OCI-LY3 (cell line): Measurements from ENCODE around the gene CENPU.

Experiments used
- EZH2phosphoT487 ChIP-seq: fragments of 200-600 bp; shearing (Covaris generic); IDR thresholded peaks from 2 replicates; pipeline ENCODE4 v1.6.1; 2018; ENCODE audit warnings: antibody characterized with exemption, mixed run types, low read depth
- TF ChIP-seq, protein P1 (sequence below): fragments of 200-600, 300-600 bp; sonication (generic); IDR thresholded peaks from 2 replicates; pipeline ENCODE4 v1.5.1; 2014; ENCODE audit warnings: antibody characterized with exemption, low read length, low read depth

DNA sequence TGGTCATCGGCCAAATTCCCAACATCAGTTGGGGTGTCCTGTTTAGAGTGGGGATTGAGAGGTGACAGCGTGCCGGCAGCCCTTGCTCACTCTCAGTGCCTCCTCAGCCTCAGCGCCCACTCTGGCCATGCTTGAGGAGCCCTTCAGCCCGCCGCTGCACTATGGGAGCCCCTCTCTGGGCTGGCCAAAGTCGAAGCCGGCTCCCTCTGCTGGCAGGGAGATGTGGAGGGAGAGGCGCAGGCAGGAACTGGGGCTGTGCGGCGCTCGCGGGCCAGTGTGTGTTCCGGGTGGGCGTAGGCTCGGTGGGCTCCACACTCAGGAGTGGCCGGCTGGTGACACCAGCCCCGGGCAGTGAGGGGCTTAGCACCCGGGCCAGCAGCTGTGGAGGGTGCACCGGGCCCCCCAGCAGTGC lies 7.1 kb upstream of the CENPU start:
- no peak for TF ChIP-seq EZH2phosphoT487
- TF ChIP-seq, protein P1, sequence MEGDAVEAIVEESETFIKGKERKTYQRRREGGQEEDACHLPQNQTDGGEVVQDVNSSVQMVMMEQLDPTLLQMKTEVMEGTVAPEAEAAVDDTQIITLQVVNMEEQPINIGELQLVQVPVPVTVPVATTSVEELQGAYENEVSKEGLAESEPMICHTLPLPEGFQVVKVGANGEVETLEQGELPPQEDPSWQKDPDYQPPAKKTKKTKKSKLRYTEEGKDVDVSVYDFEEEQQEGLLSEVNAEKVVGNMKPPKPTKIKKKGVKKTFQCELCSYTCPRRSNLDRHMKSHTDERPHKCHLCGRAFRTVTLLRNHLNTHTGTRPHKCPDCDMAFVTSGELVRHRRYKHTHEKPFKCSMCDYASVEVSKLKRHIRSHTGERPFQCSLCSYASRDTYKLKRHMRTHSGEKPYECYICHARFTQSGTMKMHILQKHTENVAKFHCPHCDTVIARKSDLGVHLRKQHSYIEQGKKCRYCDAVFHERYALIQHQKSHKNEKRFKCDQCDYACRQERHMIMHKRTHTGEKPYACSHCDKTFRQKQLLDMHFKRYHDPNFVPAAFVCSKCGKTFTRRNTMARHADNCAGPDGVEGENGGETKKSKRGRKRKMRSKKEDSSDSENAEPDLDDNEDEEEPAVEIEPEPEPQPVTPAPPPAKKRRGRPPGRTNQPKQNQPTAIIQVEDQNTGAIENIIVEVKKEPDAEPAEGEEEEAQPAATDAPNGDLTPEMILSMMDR: no peak
